Breast epithelium (tissue), 3 donors: ENCODE results near the gene EXOG.

Source experiments
- CTCF ChIP-seq, 3 donors: fragments of 450-650 bp; IDR thresholded peaks; one replicate each; pipeline ENCODE4 v1.5.1; 2016 to 2017; ENCODE audit warnings: antibody characterized with exemption in 3 of 3, mild to moderate bottlenecking in 3 of 3, moderate library complexity in 3 of 3
- POLR2A ChIP-seq: fragments of 450-650 bp; IDR thresholded peaks from one replicate; pipeline ENCODE4 v1.6.1; 2016; ENCODE audit warnings: antibody characterized with exemption, mild to moderate bottlenecking, moderate library complexity

- TF ChIP-seq CTCF (IDR thresholded peaks at IDR 0.05) (no peak), POLR2A (no peak)
Measured at GRCh38 chr3:38519651-38520050, 23.5 kb downstream of the EXOG start.
